ENCODE data around the gene THAP7. TPM values are rescaled to one million over a fixed set of nuclear protein-coding genes. Genes with fewer than 3 reads are reported as not detected.

THAP7 gene
- total RNA-seq, 8 experiments from 2014 or later: 21.4 to 33.0 (median 29.4) TPM

DNA sequence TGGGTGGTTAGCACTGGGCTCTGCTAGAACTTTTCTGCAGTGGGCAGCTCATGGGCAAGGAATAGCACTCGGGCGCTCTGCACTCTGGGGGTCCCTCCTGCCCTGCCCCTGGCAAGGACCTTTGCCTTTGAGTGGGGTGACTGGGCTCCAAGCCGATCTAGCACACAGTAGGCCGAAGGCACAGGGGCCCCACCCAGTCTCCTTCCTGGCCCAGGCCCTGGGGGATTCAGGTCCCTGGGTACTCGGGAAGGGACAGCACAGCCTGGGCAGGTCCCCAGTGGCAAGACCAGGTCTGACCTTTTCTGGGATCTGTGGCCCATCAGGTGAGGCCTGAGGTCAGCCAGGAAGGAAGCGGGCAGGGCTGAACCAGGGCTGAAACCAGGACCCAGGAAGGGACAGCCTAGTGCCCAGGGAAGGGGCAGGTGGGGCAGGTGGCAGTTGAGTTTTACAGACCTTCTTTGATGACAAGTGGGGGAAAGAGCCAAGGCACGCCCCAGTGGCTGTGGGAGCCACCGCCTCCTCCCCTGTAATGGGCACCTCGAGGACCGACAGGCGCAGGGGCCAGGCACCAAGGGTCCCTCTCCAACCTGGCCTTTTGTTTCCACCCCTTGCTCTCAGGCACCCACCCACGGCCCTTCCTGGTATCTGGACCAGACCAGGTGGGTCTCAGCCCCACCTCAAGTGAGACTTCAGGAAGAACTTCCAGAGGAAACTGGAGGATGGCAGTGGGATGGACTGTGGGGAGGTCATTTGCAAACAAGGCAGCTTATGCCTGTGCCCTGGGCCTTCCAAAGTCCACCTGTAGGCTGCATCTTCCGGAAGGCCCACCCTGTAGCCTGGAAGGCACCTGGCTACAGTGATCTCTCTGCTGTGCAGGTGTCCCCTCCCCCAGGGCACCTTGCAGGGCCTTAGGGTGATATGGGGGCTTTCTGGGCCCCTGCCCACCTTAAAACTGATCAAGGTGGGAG lies 35.7 kb downstream of the THAP7 start:
- Histone ChIP-seq H3K4me3 (no peak overlapping the region), H3K27ac (no peak overlapping the region), H3K4me1 (replicated peaks in 1 of 2) (peaks cover 0 to 13% of the 10 kb centered on the region in 2 donors)
- in situ Hi-C loops (cut with MboI; ENCODE audit: low pct_unique_long_range_greater_than_20kb in 2 of 9, low sequenced_read_pairs in 9 of 9, unreplicated experiment in 9 of 9): no loop called here
- ATAC-seq (replicated peaks in 6 of 8): peak in 4 of 8 experiments; percentile 1 to 26 (median 8)
- WGBS, 10 experiments: 40 to 94% (median 68%) methylated on average over 1 to 4 of the region's 13 CpGs; no CpG with 5 or more reads in 5 of the 10 experiments

DNA sequence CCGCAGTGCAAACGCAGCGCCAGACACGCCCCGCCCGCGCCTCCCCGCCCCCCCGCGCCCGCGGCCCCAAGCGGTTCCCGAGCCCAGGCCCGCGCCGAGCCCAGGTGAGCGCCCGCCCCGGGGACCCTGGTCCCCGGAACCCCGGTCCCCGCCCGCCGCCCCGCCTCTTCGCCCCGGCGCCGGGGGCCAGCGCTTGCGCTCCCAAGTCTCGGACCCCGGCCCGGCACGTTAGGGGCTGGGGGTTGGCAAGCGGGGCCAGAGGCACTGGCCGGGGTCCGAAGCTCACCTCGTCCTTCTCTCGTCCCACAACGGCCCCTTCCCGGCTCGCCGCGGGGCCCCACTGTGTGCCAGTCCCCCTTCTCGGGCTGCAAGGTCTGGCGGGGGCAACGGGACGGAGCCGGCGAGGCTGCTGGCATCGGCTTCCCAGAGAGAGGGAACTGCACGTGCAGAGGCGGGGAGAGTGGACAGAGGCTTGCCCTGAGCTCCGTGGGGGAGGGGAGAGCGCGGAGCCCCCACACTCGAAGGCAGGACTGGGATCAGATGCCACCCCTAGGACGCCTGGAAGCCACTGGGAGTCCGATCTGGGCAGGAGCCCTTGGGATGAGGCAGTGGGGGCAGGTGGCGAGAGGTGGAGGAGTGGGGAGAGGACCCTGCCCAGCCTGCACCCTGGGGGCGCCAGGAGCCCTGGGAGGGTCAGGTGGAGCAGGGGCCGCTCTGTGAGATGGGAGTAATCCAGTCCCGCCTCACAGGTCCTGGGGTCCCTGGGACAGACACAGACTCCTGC lies 36.6 kb downstream of the THAP7 start:
- in situ Hi-C loops (cut with MboI; ENCODE audit: low pct_unique_long_range_greater_than_20kb in 2 of 9, low sequenced_read_pairs in 9 of 9, unreplicated experiment in 9 of 9): no loop called here
- ATAC-seq (replicated peaks in 6 of 8): peak; percentile 15 to 49 (median 39)
- H3K27ac ChIP-seq: no peak overlapping the region

DNA sequence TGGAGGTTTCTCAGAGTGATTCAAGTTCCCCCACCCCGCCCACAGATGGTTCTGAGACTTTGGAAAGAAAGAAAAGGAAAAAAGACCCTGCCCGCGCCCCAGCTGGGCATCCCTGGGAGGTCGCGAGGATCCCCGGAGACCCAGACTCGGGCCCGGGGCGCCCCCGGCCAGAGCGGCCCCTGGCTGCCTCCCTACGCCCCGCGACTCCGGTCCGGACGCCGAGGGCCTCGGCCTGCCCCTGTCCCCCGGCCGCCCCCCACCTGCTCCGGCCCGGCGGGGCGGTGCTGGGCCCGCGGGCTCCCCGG lies 37.2 kb downstream of the THAP7 start:
- in situ Hi-C loops (cut with MboI; ENCODE audit: low pct_unique_long_range_greater_than_20kb in 2 of 9, low sequenced_read_pairs in 9 of 9, unreplicated experiment in 9 of 9): no loop called here
- H3K27ac ChIP-seq: no peak overlapping the region
- peak in 2 of 8 experiments; percentile 16 to 24 for ATAC-seq (replicated peaks in 6 of 8)
- peaks cover 0 to 13% of the 10 kb centered on the region in 2 donors for H3K4me1 ChIP-seq (replicated peaks in 1 of 2)
- 0% methylated on average over 1 of the region's 28 CpGs; no CpG with 5 or more reads in 8 of the 10 experiments for WGBS, 10 experiments
- H3K4me3 ChIP-seq: peak overlapping the region; percentile 12 to 25 (median 20)

More for the DNA sequence above, 36.6 kb downstream of the THAP7 start:
- Histone ChIP-seq H3K4me3 (peak overlapping the region in 4 of 5 donors; percentile 9 to 25 (median 20)), H3K4me1 (replicated peaks in 1 of 2) (peaks cover 0 to 13% of the 10 kb centered on the region in 2 donors)
- WGBS, 10 experiments: 15 to 40% methylated on average over 1 to 4 of the region's 65 CpGs; no CpG with 5 or more reads in 8 of the 10 experiments

DNA sequence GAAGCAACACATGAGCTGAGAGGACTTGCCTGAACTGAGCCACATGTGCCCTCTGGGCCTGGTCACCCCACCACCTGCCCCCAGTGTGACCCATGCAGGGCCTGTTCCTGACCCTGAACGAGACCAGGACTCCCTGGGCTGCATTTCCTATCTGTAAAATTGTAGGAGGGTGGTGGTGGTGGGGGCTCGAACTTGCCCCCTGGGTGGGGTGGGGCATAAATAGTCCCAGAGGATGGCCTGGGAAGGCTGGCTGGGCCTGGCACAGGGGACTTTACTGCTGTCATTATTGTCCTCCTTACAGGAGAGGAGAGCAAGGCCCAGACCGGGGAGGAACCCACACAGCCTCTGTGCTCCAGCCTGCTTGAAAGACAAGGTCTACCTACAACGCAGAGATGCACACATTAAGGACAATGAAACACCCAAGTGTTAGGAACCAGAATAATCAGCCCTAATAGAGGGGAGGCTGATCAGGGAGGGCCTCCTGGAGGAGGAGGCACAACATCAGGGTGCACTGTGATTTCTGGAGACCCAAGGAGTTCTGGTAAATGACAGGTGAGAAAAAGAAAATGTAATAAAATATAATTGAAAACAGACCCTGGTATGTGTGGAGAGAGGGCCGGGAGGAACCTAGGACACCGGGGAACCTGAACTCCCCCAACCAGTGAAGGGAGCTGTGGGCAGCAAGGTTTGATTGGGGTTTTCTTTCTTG lies 37.7 kb downstream of the THAP7 start:
- WGBS, 10 experiments: 20 to 57% (median 43%) methylated on average over 1 to 4 of the region's 6 CpGs; no CpG with 5 or more reads in 3 of the 10 experiments
- in situ Hi-C loops (cut with MboI; ENCODE audit: low pct_unique_long_range_greater_than_20kb in 2 of 9, low sequenced_read_pairs in 9 of 9, unreplicated experiment in 9 of 9): no loop called here
- Histone ChIP-seq H3K4me3 (peak overlapping the region in 3 of 5 donors; percentile 20 to 25 (median 21)), H3K27ac (no peak overlapping the region), H3K4me1 (replicated peaks in 1 of 2) (peaks cover 0 to 13% of the 10 kb centered on the region in 2 donors)
- peak in 2 of 8 experiments; percentile 2 to 3 for ATAC-seq (replicated peaks in 6 of 8)

DNA sequence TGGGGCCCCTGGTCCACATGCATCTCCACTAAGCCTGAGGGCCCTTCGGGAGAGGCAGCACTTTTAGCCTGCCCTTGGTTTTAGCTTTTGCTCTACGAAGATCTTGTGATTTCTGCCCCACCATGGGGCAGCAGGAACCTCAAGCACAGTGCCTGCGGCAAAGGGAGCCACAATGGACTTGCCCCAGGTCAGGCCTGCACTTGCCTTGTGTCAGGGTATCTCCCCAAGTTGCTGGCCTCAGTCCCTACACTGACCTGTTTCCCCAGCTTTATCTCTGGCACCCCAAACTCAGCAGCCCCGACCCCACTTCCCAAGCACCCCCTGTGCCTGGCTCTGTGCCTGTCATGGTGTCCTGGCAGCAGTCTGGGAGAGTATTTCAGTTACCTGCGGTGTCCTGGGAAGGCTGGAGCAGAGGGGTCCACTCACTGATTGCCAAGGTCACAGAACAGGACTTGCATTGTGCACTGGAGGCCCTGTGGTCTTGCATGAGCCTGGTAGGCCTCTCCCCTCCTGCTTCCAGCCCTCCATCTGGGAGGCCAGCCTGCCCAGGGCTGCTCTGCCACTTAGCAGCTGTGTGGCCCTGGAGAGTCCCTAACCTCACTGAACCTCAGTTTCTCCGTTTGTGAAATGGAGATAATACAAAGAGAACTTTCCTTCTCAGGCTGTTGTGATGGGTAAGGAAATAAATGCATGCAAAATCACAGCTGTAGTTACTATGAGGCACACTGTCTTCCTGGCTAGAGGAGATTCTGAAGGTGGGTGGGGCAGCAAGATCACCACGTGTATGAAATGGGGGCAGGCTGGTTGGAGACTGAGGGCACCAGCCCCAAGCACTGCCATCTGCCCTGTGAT lies 38.5 kb downstream of the THAP7 start:
- Histone ChIP-seq H3K4me1 (replicated peaks in 1 of 2) (peaks cover 0 to 13% of the 10 kb centered on the region in 2 donors), H3K27ac (no peak overlapping the region), H3K4me3 (no peak overlapping the region)
- in situ Hi-C loops (cut with MboI; ENCODE audit: low pct_unique_long_range_greater_than_20kb in 2 of 9, low sequenced_read_pairs in 9 of 9, unreplicated experiment in 9 of 9): no loop called here
- ATAC-seq (replicated peaks in 6 of 8): peak in 2 of 8 experiments; percentile 34 to 46
- 60 to 95% (median 73%) methylated on average over 1 to 4 of the region's 7 CpGs; no CpG with 5 or more reads in 6 of the 10 experiments for WGBS, 10 experiments

DNA sequence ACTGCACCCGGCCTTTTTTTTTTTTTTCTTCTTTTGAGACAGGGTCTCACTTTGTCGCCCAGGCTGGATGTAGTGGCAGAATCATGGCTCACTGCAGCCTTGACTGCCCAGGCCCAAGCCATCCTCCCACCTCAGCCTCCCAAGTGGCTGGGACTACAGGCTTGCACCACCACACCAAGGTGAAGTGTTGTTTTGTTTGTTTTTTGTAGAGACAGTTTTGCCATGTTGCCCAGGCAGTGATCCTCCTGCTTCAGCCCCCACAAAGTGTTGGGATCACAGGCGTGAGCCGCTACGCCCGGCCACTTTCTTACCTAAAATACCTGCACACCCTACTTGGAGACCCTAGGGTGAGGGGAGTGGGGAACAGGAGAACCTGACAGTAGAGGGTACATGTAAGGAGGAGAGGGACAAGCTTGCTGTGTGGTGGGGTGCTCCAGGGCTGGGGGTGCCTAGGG lies 39.4 kb downstream of the THAP7 start:
- in situ Hi-C loops (cut with MboI; ENCODE audit: low pct_unique_long_range_greater_than_20kb in 2 of 9, low sequenced_read_pairs in 9 of 9, unreplicated experiment in 9 of 9): no loop called here
- no peak overlapping the region for H3K27ac ChIP-seq
- no peak for ATAC-seq (replicated peaks in 6 of 8)
- H3K4me1 ChIP-seq (replicated peaks in 1 of 2): peaks cover 6 to 16% of the 10 kb centered on the region in 2 donors
- H3K4me3 ChIP-seq: no peak overlapping the region
- WGBS, 10 experiments: 40 to 100% (median 96%) methylated on average over 1 to 4 of the region's 6 CpGs; no CpG with 5 or more reads in 7 of the 10 experiments

DNA sequence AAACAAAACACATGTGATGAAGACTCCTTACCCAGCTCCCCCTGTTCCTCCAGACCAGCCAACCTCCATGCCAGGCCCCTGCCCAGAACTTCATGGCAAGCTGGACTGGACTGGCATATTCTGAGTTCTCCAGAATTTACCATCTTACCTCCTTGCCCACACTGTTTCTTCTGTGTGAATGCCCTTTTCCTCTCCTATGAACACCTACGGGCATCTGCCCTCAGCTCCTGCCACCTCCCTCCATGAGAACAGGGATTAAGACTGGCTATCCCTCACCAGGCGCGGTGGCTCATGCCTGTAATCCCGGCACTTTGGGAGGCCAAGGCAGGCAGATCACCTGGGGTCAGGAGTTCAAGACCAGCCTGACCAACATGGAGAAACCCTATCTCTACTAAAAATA lies 41.3 kb downstream of the THAP7 start:
- no peak overlapping the region for H3K27ac ChIP-seq
- 85 to 90% methylated on average over 2 to 4 of the region's 4 CpGs; no CpG with 5 or more reads in 8 of the 10 experiments for WGBS, 10 experiments
- in situ Hi-C loops (cut with MboI; ENCODE audit: low pct_unique_long_range_greater_than_20kb in 2 of 9, low sequenced_read_pairs in 9 of 9, unreplicated experiment in 9 of 9): no loop called here

DNA sequence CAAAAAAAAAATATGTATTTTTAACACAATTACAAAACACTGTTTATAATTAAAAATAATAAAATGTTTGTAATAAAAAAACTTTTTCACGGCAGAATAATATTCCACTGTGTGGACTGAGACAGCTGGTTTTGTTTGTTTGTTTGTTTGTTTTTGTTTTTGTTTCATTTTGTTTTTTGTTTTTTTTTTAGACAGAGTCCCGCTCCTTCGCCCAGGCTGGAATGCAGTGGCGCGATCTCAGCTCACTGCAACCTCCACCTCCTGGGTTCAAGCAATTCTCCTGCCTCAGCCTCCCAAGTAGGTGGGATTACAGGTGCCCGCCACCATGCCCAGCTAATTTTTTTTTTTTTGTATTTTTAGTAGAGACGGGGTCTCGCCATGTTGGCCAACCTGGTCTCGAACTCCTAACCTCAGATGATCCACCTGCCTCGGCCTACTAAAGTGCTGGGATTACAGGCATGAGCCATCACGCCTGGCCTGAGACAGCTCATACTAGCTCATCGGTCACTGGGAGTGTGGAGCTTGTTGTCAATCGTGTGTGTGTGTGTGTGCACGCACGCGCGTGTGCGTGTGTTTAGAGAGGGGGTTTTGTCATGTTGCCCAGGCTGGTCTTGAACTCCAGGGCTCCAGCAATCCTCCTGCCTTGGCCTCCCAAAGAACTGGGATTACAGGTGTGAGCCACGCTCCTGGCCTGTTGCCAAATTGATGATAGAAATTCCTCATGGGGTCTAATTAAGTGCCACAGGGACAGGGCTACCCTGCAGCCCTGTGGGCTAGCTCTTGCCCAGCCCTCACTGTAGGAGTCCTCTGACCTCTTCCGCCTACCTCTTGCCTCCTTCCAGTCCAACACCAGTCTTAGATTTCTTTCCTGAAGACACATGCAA lies 42.1 kb downstream of the THAP7 start:
- 89 to 100% (median 99%) methylated on average over 4 to 16 of the region's 20 CpGs for WGBS, 10 experiments
- Histone ChIP-seq H3K4me3 (no peak overlapping the region), H3K4me1 (replicated peaks in 1 of 2) (peaks cover 6 to 16% of the 10 kb centered on the region in 2 donors), H3K27ac (no peak overlapping the region)
- ATAC-seq (replicated peaks in 6 of 8): no peak
- in situ Hi-C loops (cut with MboI; ENCODE audit: low pct_unique_long_range_greater_than_20kb in 2 of 9, low sequenced_read_pairs in 9 of 9, unreplicated experiment in 9 of 9): no loop called here

More for the DNA sequence above, 41.3 kb downstream of the THAP7 start:
- Histone ChIP-seq H3K4me3 (no peak overlapping the region), H3K4me1 (replicated peaks in 1 of 2) (peaks cover 6 to 16% of the 10 kb centered on the region in 2 donors)
- no peak for ATAC-seq (replicated peaks in 6 of 8)

DNA sequence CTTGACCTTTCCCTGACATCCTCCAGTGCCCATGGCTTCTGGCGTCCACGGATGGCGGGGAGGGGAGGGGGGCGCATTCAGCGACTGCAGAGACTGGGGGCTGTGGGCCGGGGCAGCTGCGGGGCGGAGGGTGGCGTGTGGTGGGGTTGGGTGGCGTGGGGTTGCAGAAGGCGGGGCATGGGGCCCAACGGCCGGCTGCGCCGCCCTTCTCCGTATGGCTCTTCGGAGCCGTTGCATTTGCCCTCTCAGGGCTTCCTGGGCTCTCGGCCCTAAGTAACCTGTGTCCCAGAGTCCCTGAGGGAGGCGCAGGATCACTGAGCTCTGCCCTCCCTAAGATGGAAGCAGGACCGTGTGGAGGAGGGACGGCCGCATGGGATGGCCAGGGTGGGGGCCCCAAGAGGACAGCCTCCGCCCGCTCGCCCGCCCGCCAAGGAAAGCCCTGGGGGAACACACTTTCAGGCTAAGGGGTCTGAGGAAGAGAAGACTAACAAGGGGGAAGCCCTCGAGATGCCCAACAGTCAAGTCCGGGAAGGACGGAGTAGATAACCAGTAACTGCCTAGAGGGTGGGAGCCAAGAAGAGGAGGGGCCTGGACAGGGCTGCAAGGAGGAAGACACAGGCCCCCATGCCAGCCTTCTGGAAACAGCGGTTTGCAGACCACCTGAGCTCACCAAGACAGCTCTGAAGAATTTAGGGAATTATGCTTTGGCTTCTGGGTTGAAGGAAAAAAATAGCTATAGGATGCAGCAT lies 44.1 kb downstream of the THAP7 start:
- in situ Hi-C loops (cut with MboI; ENCODE audit: low pct_unique_long_range_greater_than_20kb in 2 of 9, low sequenced_read_pairs in 9 of 9, unreplicated experiment in 9 of 9): no loop called here
- peak overlapping the region in 1 of 2 donors; percentile 1 for H3K27ac ChIP-seq
- peak; percentile 43 to 71 (median 58) for ATAC-seq (replicated peaks in 6 of 8)
- H3K4me3 ChIP-seq: peak overlapping the region in 4 of 5 donors; percentile 2 to 25 (median 16)
- WGBS, 10 experiments: 7 to 70% (median 27%) methylated on average over 1 to 3 of the region's 32 CpGs; no CpG with 5 or more reads in 6 of the 10 experiments
- H3K4me1 ChIP-seq (replicated peaks in 1 of 2): peaks cover 6 to 14% of the 10 kb centered on the region in 2 donors

DNA sequence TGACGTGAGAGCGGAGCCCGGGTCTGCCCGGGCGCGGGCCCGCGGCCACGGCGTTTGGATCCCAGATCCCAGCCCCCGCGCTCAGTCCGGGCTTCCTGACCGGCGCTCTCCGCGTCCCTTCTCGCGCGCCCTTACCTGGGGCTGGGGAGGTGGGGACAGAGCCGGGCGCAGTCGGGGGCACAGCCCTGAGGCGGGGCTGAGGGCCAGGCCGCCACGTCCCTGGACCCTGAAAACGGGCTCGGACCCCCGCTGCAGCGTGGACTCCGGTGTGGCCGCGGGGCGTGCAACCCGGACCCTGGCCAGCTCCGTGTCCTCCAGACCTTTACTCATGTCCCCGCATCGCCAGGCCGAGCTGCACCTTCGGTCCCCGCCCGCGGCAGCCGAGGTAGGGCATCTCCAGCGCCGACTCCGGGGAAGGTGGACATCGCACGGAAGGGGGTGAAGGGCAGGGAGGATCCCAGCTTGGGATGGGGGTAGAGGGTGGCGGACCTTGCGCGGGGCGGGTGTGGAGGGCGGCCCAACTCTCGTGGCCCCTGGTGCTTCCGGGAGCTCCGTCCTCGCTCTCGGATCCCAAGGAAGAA lies 44.7 kb downstream of the THAP7 start:
- peak overlapping the region in 4 of 5 donors; percentile 2 to 25 (median 16) for H3K4me3 ChIP-seq
- ATAC-seq (replicated peaks in 6 of 8): peak; percentile 41 to 57 (median 54)
- peak overlapping the region in 1 of 2 donors; percentile 15 for H3K27ac ChIP-seq
- peaks cover 6 to 14% of the 10 kb centered on the region in 2 donors for H3K4me1 ChIP-seq (replicated peaks in 1 of 2)
- in situ Hi-C loops (cut with MboI; ENCODE audit: low pct_unique_long_range_greater_than_20kb in 2 of 9, low sequenced_read_pairs in 9 of 9, unreplicated experiment in 9 of 9): no loop called here
- no CpG with 5 or more reads among the region's 59 CpGs for WGBS, 10 experiments
